Muscle of leg (tissue), 11 donors: ENCODE measurements around the gene PFN3. TPM values are rescaled to one million over a fixed set of nuclear protein-coding genes. Genes with fewer than 3 reads are reported as not detected.

ENCODE experiments used
- DNase-seq: peaks from one replicate; pipeline ENCODE4 v3.0.0; 2013
- H3K27ac ChIP-seq: one replicate; pipeline ENCODE4 v1.5.1; 2013; ENCODE audit warnings: mild to moderate bottlenecking, low read length, control low read depth
- H3K27me3 ChIP-seq: one replicate; pipeline ENCODE4 v1.6.1; 2013; ENCODE audit warnings: low read length; ENCODE audit not compliant: control insufficient read depth, insufficient read depth
- H3K36me3 ChIP-seq: one replicate; pipeline ENCODE4 v1.6.1; 2013; ENCODE audit warnings: low read length; ENCODE audit not compliant: control insufficient read depth, insufficient read depth
- H3K4me1 ChIP-seq: one replicate; pipeline ENCODE4 v1.6.1; 2013; ENCODE audit warnings: low read length; ENCODE audit not compliant: control insufficient read depth, insufficient read depth
- H3K4me3 ChIP-seq: one replicate; pipeline ENCODE4 v1.5.1; 2013; ENCODE audit warnings: low read length, control low read depth
- H3K9me3 ChIP-seq: replicated peaks from 2 replicates; pipeline ENCODE4 v1.6.1; 2013; ENCODE audit warnings: low read depth, low read length; ENCODE audit not compliant: control insufficient read depth
- WGBS: methylation state at CpG from one replicate; pipeline ENCODE4 v1.1.5; 2013; ENCODE audit warnings: missing lambda C conversion rate; ENCODE audit not compliant: insufficient coverage; 5-methylcytosine and 5-hydroxymethylcytosine counted together
- polyA plus RNA-seq, 8 donors: library from polyadenylated mRNA; unstranded; fragments of 120-200 nt; gene quantifications; one replicate each; pipeline versions ENCODE4 v1.2.1 to v1.2.3, GENCODE V29; 2013; ENCODE audit warnings: inconsistent platforms in 1 of 8, low replicate concordance in 1 of 8; ENCODE audit not compliant: insufficient read length in 8 of 8, insufficient read depth in 1 of 8
- total RNA-seq: library from RNA; stranded (reverse); fragments of 120-200 nt; gene quantifications from one replicate; pipeline ENCODE4 v1.2.4, GENCODE V29; 2013

The PFN3 gene
- total and polyA plus RNA-seq, 9 donors, result not detected

GRCh38 chr5:177405312-177405711, 4.9 kb upstream of the PFN3 start:
- no peaks in the 10 kb centered on the region for H3K9me3 ChIP-seq
- peaks cover 36% of the 10 kb centered on the region for H3K4me1 ChIP-seq
- H3K27ac ChIP-seq, result no peak overlapping the region
- H3K4me3 ChIP-seq, result no peak overlapping the region
- no peak for DNase-seq
- no peaks in the 10 kb centered on the region for H3K36me3 ChIP-seq
- H3K27me3 ChIP-seq, result peaks cover 64% of the 10 kb centered on the region
- WGBS, result 100% methylated on average over 1 of the region's 2 CpGs

- Histone ChIP-seq H3K9me3 (no peaks in the 10 kb centered on the region), H3K4me3 (peak overlapping the region; percentile 50), H3K4me1 (peaks cover 40% of the 10 kb centered on the region), H3K36me3 (no peaks in the 10 kb centered on the region), H3K27me3 (peaks cover 70% of the 10 kb centered on the region), H3K27ac (no peak overlapping the region)
- no peak for DNase-seq
- 23% methylated on average over 14 of the region's 16 CpGs for WGBS
Measured at GRCh38 chr5:177404641-177405179, 4.2 kb upstream of the PFN3 start.

GRCh38 chr5:177403792-177404640, 3.6 kb upstream of the PFN3 start:
- DNase-seq, result peak; percentile 89
- H3K4me1 ChIP-seq, result peaks cover 40% of the 10 kb centered on the region
- no peaks in the 10 kb centered on the region for H3K9me3 ChIP-seq
- H3K4me3 ChIP-seq, result peak overlapping the region; percentile 50
- no peak overlapping the region for H3K27ac ChIP-seq
- H3K27me3 ChIP-seq, result peaks cover 74% of the 10 kb centered on the region
- under 1% methylated on average over 72 of the region's 93 CpGs for WGBS
- H3K36me3 ChIP-seq, result no peaks in the 10 kb centered on the region

GRCh38 chr5:177403102-177403791, 2.8 kb upstream of the PFN3 start:
- no peak for DNase-seq
- Histone ChIP-seq H3K36me3 (no peaks in the 10 kb centered on the region), H3K4me1 (peaks cover 40% of the 10 kb centered on the region), H3K27ac (no peak overlapping the region), H3K9me3 (no peaks in the 10 kb centered on the region), H3K4me3 (peak overlapping the region; percentile 50), H3K27me3 (peaks cover 81% of the 10 kb centered on the region)
- 2% methylated on average over 56 of the region's 61 CpGs for WGBS

DNA sequence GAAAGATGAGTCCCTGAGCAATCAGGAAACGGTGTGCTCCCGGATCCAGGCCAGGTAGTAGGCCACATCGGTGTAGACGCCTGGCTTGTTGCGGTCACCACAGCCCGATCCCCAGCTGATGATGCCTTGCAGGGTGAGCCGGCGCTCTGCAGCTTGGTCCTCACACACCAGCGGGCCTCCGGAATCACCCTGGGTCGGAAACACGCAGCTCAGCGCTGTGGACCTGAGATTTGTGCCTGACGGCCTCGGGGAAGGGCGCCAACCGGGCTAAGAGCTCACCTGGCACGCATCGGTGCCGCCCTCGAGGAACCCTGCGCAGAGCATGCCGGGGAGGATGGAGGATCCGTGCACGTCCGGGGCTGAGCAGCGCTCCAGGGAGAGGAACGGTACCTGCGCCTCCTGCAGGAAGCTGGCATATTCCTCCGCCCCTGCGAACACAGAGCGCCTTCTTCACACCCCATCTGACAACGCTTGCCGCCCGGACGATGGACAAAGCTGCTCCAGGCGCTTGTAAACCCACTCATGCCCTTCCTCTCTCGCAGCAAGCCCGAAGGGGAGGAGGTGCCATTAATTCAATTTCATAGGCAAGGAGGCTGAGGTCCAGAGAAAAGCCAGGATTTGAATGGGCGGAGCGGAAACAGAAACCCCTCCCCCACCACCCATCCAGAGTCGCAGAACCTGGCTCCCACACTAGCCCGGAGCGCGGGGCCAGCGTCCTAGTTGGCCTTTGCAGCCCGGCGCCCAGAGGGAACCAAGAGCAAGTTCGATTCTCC, 2.0 kb upstream of the PFN3 start:
- H3K4me3 ChIP-seq, result no peak overlapping the region
- peaks cover 86% of the 10 kb centered on the region for H3K27me3 ChIP-seq
- H3K9me3 ChIP-seq, result no peaks in the 10 kb centered on the region
- WGBS, result 5% methylated on average over 38 of the region's 49 CpGs
- H3K36me3 ChIP-seq, result no peaks in the 10 kb centered on the region
- peak; percentile 37 for DNase-seq
- no peak overlapping the region for H3K27ac ChIP-seq
- peaks cover 40% of the 10 kb centered on the region for H3K4me1 ChIP-seq

- peaks cover 17% of the 10 kb centered on the region for H3K4me1 ChIP-seq
- 84% methylated on average over 12 of the region's 16 CpGs for WGBS
- H3K4me3 ChIP-seq, result no peak overlapping the region
- H3K36me3 ChIP-seq, result no peaks in the 10 kb centered on the region
- no peak for DNase-seq
- peaks cover 80% of the 10 kb centered on the region for H3K27me3 ChIP-seq
- no peaks in the 10 kb centered on the region for H3K9me3 ChIP-seq
- no peak overlapping the region for H3K27ac ChIP-seq
Measured at GRCh38 chr5:177397875-177398390, 2.5 kb downstream of the PFN3 start.

GRCh38 chr5:177396807-177397206, 3.7 kb downstream of the PFN3 start:
- 93% methylated on average over 3 of the region's 10 CpGs for WGBS
- Histone ChIP-seq H3K4me1 (peaks cover 8% of the 10 kb centered on the region), H3K36me3 (no peaks in the 10 kb centered on the region), H3K4me3 (no peak overlapping the region), H3K9me3 (no peaks in the 10 kb centered on the region), H3K27ac (no peak overlapping the region), H3K27me3 (peaks cover 69% of the 10 kb centered on the region)
- DNase-seq, result no peak

DNA sequence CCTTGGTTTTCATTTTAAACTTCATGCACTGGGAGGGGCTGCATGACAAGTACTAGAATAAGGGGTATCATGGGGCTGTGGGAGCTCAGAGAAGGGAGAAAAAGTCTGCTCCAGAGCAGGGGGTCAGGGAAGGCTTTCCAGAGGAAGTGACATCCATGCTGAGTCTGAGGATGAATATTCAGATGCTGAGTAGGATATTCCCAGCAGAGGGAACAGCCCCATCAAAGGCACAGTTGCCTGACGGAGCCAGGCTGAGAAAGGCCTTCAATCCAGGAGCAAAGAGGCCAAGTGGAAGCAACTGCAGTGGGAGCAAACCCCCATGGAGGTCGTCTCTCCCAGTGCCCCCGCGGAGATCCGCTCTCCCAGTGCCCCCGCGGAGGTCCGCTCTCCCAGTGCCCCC, 4.4 kb downstream of the PFN3 start:
- H3K4me1 ChIP-seq, result peaks cover 8% of the 10 kb centered on the region
- no peak overlapping the region for H3K27ac ChIP-seq
- no peaks in the 10 kb centered on the region for H3K36me3 ChIP-seq
- no peaks in the 10 kb centered on the region for H3K9me3 ChIP-seq
- 21% methylated on average over 3 of the region's 8 CpGs for WGBS
- peaks cover 62% of the 10 kb centered on the region for H3K27me3 ChIP-seq
- H3K4me3 ChIP-seq, result no peak overlapping the region
- DNase-seq, result no peak

GRCh38 chr5:177393990-177394389, 6.5 kb downstream of the PFN3 start:
- H3K4me1 ChIP-seq, result peaks cover 16% of the 10 kb centered on the region
- no peak for DNase-seq
- H3K9me3 ChIP-seq, result no peaks in the 10 kb centered on the region
- H3K4me3 ChIP-seq, result no peak overlapping the region
- WGBS, result 63% methylated on average over 5 of the region's 5 CpGs
- H3K27ac ChIP-seq, result no peak overlapping the region
- H3K36me3 ChIP-seq, result no peaks in the 10 kb centered on the region
- H3K27me3 ChIP-seq, result peaks cover 54% of the 10 kb centered on the region
